Frontal cortex (tissue), 4 donors: Measurements from ENCODE around the gene MAPRE3. TPM values are rescaled to one million over a fixed set of nuclear protein-coding genes. Genes with fewer than 3 reads are reported as not detected.
"Not testable (repeated sequence)": the region's sequence is repeated elsewhere in the genome, so short reads cannot be mapped to it uniquely, and the experiment has no call there.

Experiments used
- DNase-seq, 2 donors: peaks; one replicate each; pipeline ENCODE4 v3.0.0; 2012; ENCODE audit warnings: low spot score in 2 of 2
- FAIRE-seq: peaks from 2 replicates; lab custom pipeline; 2012; peaks lifted over from hg19 to GRCh38; lab: Jason Lieb, UNC
- total RNA-seq: library from RNA; depleted of rRNA; stranded (reverse); fragments of >200 nt; gene quantifications from one replicate; pipeline ENCODE4 v1.2.3, GENCODE V29; 2014
- donor health status: control.
- donor health status: control.
- donor health status: control.

The MAPRE3 gene
- total RNA-seq, 1 donor from 2014 or later: 13.9 TPM

GRCh38 chr2:27053776-27054175 lies 83.3 kb downstream of the MAPRE3 start:
- no peak for DNase-seq
- no peak for FAIRE-seq

GRCh38 chr2:27054721-27055120 lies 84.3 kb downstream of the MAPRE3 start:
- FAIRE-seq: no peak
- DNase-seq: no peak

GRCh38 chr2:27057184-27057583 lies 86.7 kb downstream of the MAPRE3 start:
- no peak for DNase-seq
- no peak for FAIRE-seq

- FAIRE-seq (no peak), DNase-seq (no peak)
Measured at GRCh38 chr2:27058210-27058609, 87.8 kb downstream of the MAPRE3 start.

GRCh38 chr2:27059141-27059820 lies 88.8 kb downstream of the MAPRE3 start:
- FAIRE-seq: no peak
- no peak for DNase-seq

GRCh38 chr2:27060323-27060722 lies 89.9 kb downstream of the MAPRE3 start:
- DNase-seq: no peak
- no peak for FAIRE-seq

GRCh38 chr2:27065128-27065527 lies 94.7 kb downstream of the MAPRE3 start:
- FAIRE-seq (no peak), DNase-seq (no peak)

GRCh38 chr2:27067385-27067784 lies 96.9 kb downstream of the MAPRE3 start:
- no peak for DNase-seq
- no peak for FAIRE-seq

- no peak for FAIRE-seq
- no peak for DNase-seq
Measured at GRCh38 chr2:27069436-27069835, 99.0 kb downstream of the MAPRE3 start.

GRCh38 chr2:27069961-27070618 lies 99.7 kb downstream of the MAPRE3 start:
- FAIRE-seq (no peak), DNase-seq (no peak)

- DNase-seq: no peak
- no peak for FAIRE-seq
Measured at GRCh38 chr2:27070653-27071276, 100.3 kb downstream of the MAPRE3 start.

- DNase-seq (peak; percentile 99), FAIRE-seq (no peak)
Measured at GRCh38 chr2:27071277-27071989, 101.0 kb downstream of the MAPRE3 start, which contains the start of gene OST4. OST4 (minus strand) TSS chr2:27071654.

- no peak for DNase-seq
Measured at GRCh38 chr2:27071990-27072830, 101.8 kb downstream of the MAPRE3 start.

GRCh38 chr2:27072920-27073319 lies 102.5 kb downstream of the MAPRE3 start:
- no peak for DNase-seq
- no peak for FAIRE-seq

More at GRCh38 chr2:27071990-27072830, 101.8 kb downstream of the MAPRE3 start:
- FAIRE-seq: no peak

GRCh38 chr2:27073782-27074181 lies 103.3 kb downstream of the MAPRE3 start:
- FAIRE-seq: no peak
- DNase-seq: no peak

- FAIRE-seq: no peak
- DNase-seq: no peak
Measured at GRCh38 chr2:27074738-27075565, 104.5 kb downstream of the MAPRE3 start.

GRCh38 chr2:27075566-27075871 lies 105.1 kb downstream of the MAPRE3 start:
- FAIRE-seq, DNase-seq: not testable (repeated sequence)

- FAIRE-seq (no peak), DNase-seq (no peak)
Measured at GRCh38 chr2:27076323-27076722, 105.9 kb downstream of the MAPRE3 start.
